H1 (cell line): ENCODE results near the gene RNASE12.

Source experiments
- EGR1 ChIP-seq: IDR thresholded peaks from 2 replicates; pipeline ENCODE4 v1.6.1; 2011; ENCODE audit warnings: low read depth, low read length, borderline replicate concordance
- EP300 ChIP-seq, 2 experiments: IDR thresholded peaks; 1 replicate in 1 of 2; 2 replicates in 1 of 2; pipeline ENCODE4 v1.6.1; 2011 to 2012; ENCODE audit warnings: low read depth in 2 of 2, low read length in 2 of 2, mild to moderate bottlenecking in 2 of 2, borderline replicate concordance in 1 of 2, inconsistent platforms in 1 of 2, moderate library complexity in 1 of 2
- SUZ12 ChIP-seq: fragments of 200-600 bp; sonication (generic); IDR thresholded peaks from 2 replicates; pipeline ENCODE4 v1.6.1; 2012; ENCODE audit warnings: mild to moderate bottlenecking, inconsistent platforms, low read length, moderate library complexity, mixed read lengths
- TAF1 ChIP-seq: IDR thresholded peaks from 2 replicates; pipeline ENCODE4 v1.6.1; 2011; ENCODE audit warnings: mild to moderate bottlenecking, low read depth, low read length

GRCh38 chr14:20583142-20583541, 8.0 kb downstream of the RNASE12 start:
- no peak for TF ChIP-seq SUZ12
- no peak for TF ChIP-seq EP300 (IDR thresholded peaks at IDR 0.05; ENCODE audit: borderline replicate concordance in 1 of 2, low read depth in 2 of 2, low read length in 2 of 2)
- no peak for TF ChIP-seq EGR1
- TF ChIP-seq TAF1: no peak
